WTC11 (cell line): Measurements from ENCODE around the gene ALOX12. TPM values are rescaled to one million over a fixed set of nuclear protein-coding genes. Genes with fewer than 3 reads are reported as not detected.

Experiments used
- ATAC-seq: fragments of 200-7000 bp; cut with Tn5 transposase; 2 replicates; pipeline ENCODE4 v1.10.0; 2021; ENCODE audit warnings: mild to moderate bottlenecking, moderate library complexity
- CTCF ChIA-PET: fragments of 300-600 bp; sonication (Branson Sonifier 250); formaldehyde crosslinking; loops from one replicate; lab custom pipeline; 2021; ENCODE audit warnings: antibody characterized with exemption; lab: Charles Lee
- POLR2A ChIA-PET: fragments of 350-600 bp; sonication (Branson Sonifier 250); formaldehyde crosslinking; loops from one replicate; lab custom pipeline; 2021; ENCODE audit warnings: antibody characterized with exemption; lab: Charles Lee
- DNase-seq: peaks from one replicate; pipeline ENCODE4 v3.0.0; 2021; ENCODE audit warnings: low spot score
- H3K27ac Mint-ChIP-seq: 2 replicates; pipeline ENCODE4 v1.8.0; 2021; ENCODE audit warnings: mixed read lengths
- H3K27me3 Mint-ChIP-seq: 2 replicates; pipeline ENCODE4 v1.8.0; 2021; ENCODE audit warnings: low read depth, mild to moderate bottlenecking, moderate library complexity, mixed read lengths
- H3K36me3 Mint-ChIP-seq: 2 replicates; pipeline ENCODE4 v1.8.0; 2021; ENCODE audit warnings: mixed read lengths
- H3K4me1 Mint-ChIP-seq: 2 replicates; pipeline ENCODE4 v1.8.0; 2022; ENCODE audit warnings: mixed read lengths
- H3K4me3 Mint-ChIP-seq: 2 replicates; pipeline ENCODE4 v1.8.0; 2021; ENCODE audit warnings: mild to moderate bottlenecking, moderate library complexity, mixed read lengths
- H3K9me3 Mint-ChIP-seq: 2 replicates; pipeline ENCODE4 v1.8.0; 2021; ENCODE audit warnings: mixed read lengths
- EMX1 ChIP-seq: fragments of 250-450 bp; sonication (Bioruptor Pico); IDR thresholded peaks from 2 replicates; pipeline ENCODE4 v1.8.0; 2021; ENCODE audit warnings: mild to moderate bottlenecking
- ESRRA ChIP-seq: sonication (generic); formaldehyde crosslinking; IDR thresholded peaks from 2 replicates; pipeline ENCODE4 v1.8.1; 2022; ENCODE audit warnings: mild to moderate bottlenecking, missing genetic modification reagents, borderline replicate concordance
- GTF2I ChIP-seq: fragments of 250-450 bp; sonication (Bioruptor Pico); conservative IDR thresholded peaks from 2 replicates; pipeline ENCODE4 v1.4.0; 2021; ENCODE audit warnings: mild to moderate bottlenecking
- IRF2 ChIP-seq: sonication (generic); formaldehyde crosslinking; IDR thresholded peaks from 2 replicates; pipeline ENCODE4 v1.8.0; 2022; ENCODE audit warnings: low read depth, missing genetic modification reagents, borderline replicate concordance
- KAT7 ChIP-seq: sonication (generic); formaldehyde crosslinking; IDR thresholded peaks from 2 replicates; pipeline ENCODE4 v1.8.1; 2023; ENCODE audit warnings: missing genetic modification reagents, mild to moderate bottlenecking, borderline replicate concordance
- MLX ChIP-seq: sonication (generic); formaldehyde crosslinking; IDR thresholded peaks from 2 replicates; pipeline ENCODE4 v1.8.1; 2023; ENCODE audit warnings: mild to moderate bottlenecking, missing genetic modification reagents, moderate library complexity
- SMAD4 ChIP-seq: sonication (generic); formaldehyde crosslinking; IDR thresholded peaks from 2 replicates; pipeline ENCODE4 v1.8.0; 2022; ENCODE audit warnings: mild to moderate bottlenecking, missing genetic modification reagents
- SOX15 ChIP-seq: fragments of 250-450 bp; sonication (Bioruptor Pico); IDR thresholded peaks from 2 replicates; pipeline ENCODE4 v1.9.0; 2021; ENCODE audit warnings: mild to moderate bottlenecking
- STAT6 ChIP-seq: sonication (generic); formaldehyde crosslinking; conservative IDR thresholded peaks from 2 replicates; pipeline ENCODE4 v1.8.1; 2023; ENCODE audit warnings: mild to moderate bottlenecking, low read depth, missing genetic modification reagents, moderate library complexity
- ZNF121 ChIP-seq: sonication (generic); formaldehyde crosslinking; IDR thresholded peaks from 2 replicates; pipeline ENCODE4 v1.8.0; 2023; ENCODE audit warnings: missing genetic modification reagents
- ZNF281 ChIP-seq: sonication (generic); formaldehyde crosslinking; IDR thresholded peaks from 2 replicates; pipeline ENCODE4 v1.8.0; 2023; ENCODE audit warnings: mild to moderate bottlenecking, missing genetic modification reagents
- total RNA-seq: library from RNA; stranded (reverse); gene quantifications from 3 replicates; pipeline ENCODE4 v1.2.3, GENCODE V29; 2021
- TF ChIP-seq, protein P1 (sequence below): sonication (generic); formaldehyde crosslinking; IDR thresholded peaks from 2 replicates; pipeline ENCODE4 v1.8.1; 2023; ENCODE audit warnings: mild to moderate bottlenecking, missing genetic modification reagents, borderline replicate concordance
- TF ChIP-seq, protein P2 (sequence below): sonication (generic); formaldehyde crosslinking; IDR thresholded peaks from 2 replicates; pipeline ENCODE4 v1.8.1; 2023; ENCODE audit warnings: mild to moderate bottlenecking, moderate library complexity, missing genetic modification reagents

ALOX12 gene
- total RNA-seq, 1 experiment from 2014 or later = 1.9 TPM

GRCh38 chr17:7019839-7020519 is 24.1 kb downstream of the ALOX12 start:
- no peak for ATAC-seq
- H3K27ac Mint-ChIP-seq = 0 out of 2 replicates have a peak overlapping the region, but pooled peaks have one; percentile 57
- H3K4me3 Mint-ChIP-seq = peak overlapping the region; percentile 49
- H3K9me3 Mint-ChIP-seq = no peaks in the 10 kb centered on the region
- ChIA-PET POLR2A (no interaction called here), CTCF (interaction anchor here (0.6 to 2.5 kb wide), 10 partner anchors 16 to 1203 kb away, joined by 3 to 7 read pairs (median 4); partner anchors contain the start of genes SLC13A5 and SLC16A13)
- peaks cover 53% of the 10 kb centered on the region for H3K4me1 Mint-ChIP-seq
- peak; percentile 56 for DNase-seq
- peaks cover 44% of the 10 kb centered on the region for H3K27me3 Mint-ChIP-seq
- TF ChIP-seq ESRRA (CRISPR knock-in tag) (no peak), ZNF121 (CRISPR knock-in tag) (peak; percentile 28; the same call in 1 of the 2 replicates)
- TF ChIP-seq, all 79 proteins: peak for 1
- H3K36me3 Mint-ChIP-seq = peaks cover 13% of the 10 kb centered on the region

GRCh38 chr17:7020894-7021664 is 25.2 kb downstream of the ALOX12 start:
- peaks cover 44% of the 10 kb centered on the region for H3K27me3 Mint-ChIP-seq
- peak overlapping the region; percentile 91 for H3K4me3 Mint-ChIP-seq
- ATAC-seq (no peak), DNase-seq (no peak)
- ChIA-PET CTCF (interaction anchor here (0.8 to 3.2 kb wide), 24 partner anchors 9 to 357 kb away, joined by 3 to 34 read pairs (median 7); partner anchors contain the start of genes ALOX12, RNASEK and SLC16A13), POLR2A (interaction anchor here (1.0 to 1.6 kb wide), 2 partner anchors 11 to 15 kb away, joined by 3 to 5 read pairs; partner anchors contain the start of gene SLC16A13)
- peaks cover 19% of the 10 kb centered on the region for H3K36me3 Mint-ChIP-seq
- H3K9me3 Mint-ChIP-seq = no peaks in the 10 kb centered on the region
- TF ChIP-seq IRF2 (CRISPR knock-in tag) (no peak), ZNF281 (CRISPR knock-in tag) (no peak), EMX1 (no peak), KAT7 (CRISPR knock-in tag) (no peak), ESRRA (CRISPR knock-in tag) (no peak), MLX (CRISPR knock-in tag) (no peak), STAT6 (CRISPR knock-in tag) (no peak), SOX15 (no peak), SMAD4 (CRISPR knock-in tag) (no peak), GTF2I (no peak)
- TF ChIP-seq, protein P1, sequence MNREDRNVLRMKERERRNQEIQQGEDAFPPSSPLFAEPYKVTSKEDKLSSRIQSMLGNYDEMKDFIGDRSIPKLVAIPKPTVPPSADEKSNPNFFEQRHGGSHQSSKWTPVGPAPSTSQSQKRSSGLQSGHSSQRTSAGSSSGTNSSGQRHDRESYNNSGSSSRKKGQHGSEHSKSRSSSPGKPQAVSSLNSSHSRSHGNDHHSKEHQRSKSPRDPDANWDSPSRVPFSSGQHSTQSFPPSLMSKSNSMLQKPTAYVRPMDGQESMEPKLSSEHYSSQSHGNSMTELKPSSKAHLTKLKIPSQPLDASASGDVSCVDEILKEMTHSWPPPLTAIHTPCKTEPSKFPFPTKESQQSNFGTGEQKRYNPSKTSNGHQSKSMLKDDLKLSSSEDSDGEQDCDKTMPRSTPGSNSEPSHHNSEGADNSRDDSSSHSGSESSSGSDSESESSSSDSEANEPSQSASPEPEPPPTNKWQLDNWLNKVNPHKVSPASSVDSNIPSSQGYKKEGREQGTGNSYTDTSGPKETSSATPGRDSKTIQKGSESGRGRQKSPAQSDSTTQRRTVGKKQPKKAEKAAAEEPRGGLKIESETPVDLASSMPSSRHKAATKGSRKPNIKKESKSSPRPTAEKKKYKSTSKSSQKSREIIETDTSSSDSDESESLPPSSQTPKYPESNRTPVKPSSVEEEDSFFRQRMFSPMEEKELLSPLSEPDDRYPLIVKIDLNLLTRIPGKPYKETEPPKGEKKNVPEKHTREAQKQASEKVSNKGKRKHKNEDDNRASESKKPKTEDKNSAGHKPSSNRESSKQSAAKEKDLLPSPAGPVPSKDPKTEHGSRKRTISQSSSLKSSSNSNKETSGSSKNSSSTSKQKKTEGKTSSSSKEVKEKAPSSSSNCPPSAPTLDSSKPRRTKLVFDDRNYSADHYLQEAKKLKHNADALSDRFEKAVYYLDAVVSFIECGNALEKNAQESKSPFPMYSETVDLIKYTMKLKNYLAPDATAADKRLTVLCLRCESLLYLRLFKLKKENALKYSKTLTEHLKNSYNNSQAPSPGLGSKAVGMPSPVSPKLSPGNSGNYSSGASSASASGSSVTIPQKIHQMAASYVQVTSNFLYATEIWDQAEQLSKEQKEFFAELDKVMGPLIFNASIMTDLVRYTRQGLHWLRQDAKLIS = no peak
- TF ChIP-seq, protein P2, sequence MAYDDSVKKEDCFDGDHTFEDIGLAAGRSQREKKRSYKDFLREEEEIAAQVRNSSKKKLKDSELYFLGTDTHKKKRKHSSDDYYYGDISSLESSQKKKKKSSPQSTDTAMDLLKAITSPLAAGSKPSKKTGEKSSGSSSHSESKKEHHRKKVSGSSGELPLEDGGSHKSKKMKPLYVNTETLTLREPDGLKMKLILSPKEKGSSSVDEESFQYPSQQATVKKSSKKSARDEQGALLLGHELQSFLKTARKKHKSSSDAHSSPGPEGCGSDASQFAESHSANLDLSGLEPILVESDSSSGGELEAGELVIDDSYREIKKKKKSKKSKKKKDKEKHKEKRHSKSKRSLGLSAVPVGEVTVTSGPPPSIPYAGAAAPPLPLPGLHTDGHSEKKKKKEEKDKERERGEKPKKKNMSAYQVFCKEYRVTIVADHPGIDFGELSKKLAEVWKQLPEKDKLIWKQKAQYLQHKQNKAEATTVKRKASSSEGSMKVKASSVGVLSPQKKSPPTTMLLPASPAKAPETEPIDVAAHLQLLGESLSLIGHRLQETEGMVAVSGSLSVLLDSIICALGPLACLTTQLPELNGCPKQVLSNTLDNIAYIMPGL (CRISPR knock-in tag) = no peak
- H3K27ac Mint-ChIP-seq = no peak overlapping the region
- H3K4me1 Mint-ChIP-seq = peaks cover 43% of the 10 kb centered on the region
